Measurements from ENCODE around the gene METTL15.
"Not testable (repeated sequence)": the region's sequence is repeated elsewhere in the genome, so short reads cannot be mapped to it uniquely, and the experiment has no call there.

The METTL15 gene

GRCh38 chr11:28209906-28210305 is 101.7 kb downstream of the METTL15 start:
- DNase-seq (ENCODE audit: low spot score) = no peak

- not testable (repeated sequence) for DNase-seq (ENCODE audit: low spot score)
Observed at GRCh38 chr11:28222063-28222462, 113.9 kb downstream of the METTL15 start.

- no peak for DNase-seq (ENCODE audit: low spot score)
Observed at GRCh38 chr11:28223577-28223976, 115.4 kb downstream of the METTL15 start.

GRCh38 chr11:28223994-28224393 is 115.8 kb downstream of the METTL15 start:
- no peak for DNase-seq (ENCODE audit: low spot score)

GRCh38 chr11:28227460-28227859 is 119.3 kb downstream of the METTL15 start:
- no peak for DNase-seq (ENCODE audit: low spot score)

GRCh38 chr11:28228196-28228895 is 120.2 kb downstream of the METTL15 start:
- no peak for DNase-seq (ENCODE audit: low spot score)

GRCh38 chr11:28231475-28231874 is 123.3 kb downstream of the METTL15 start:
- DNase-seq (ENCODE audit: low spot score) = no peak

GRCh38 chr11:28232649-28233048 is 124.5 kb downstream of the METTL15 start:
- no peak for DNase-seq (ENCODE audit: low spot score)

- DNase-seq (ENCODE audit: low spot score) = no peak
Observed at GRCh38 chr11:28241760-28242159, 133.6 kb downstream of the METTL15 start.

- DNase-seq (ENCODE audit: low spot score) = no peak
Observed at GRCh38 chr11:28242596-28242995, 134.4 kb downstream of the METTL15 start.

- DNase-seq (ENCODE audit: low spot score) = no peak
Observed at GRCh38 chr11:28243061-28243460, 134.9 kb downstream of the METTL15 start.

GRCh38 chr11:28243581-28243980 is 135.4 kb downstream of the METTL15 start:
- no peak for DNase-seq (ENCODE audit: low spot score)

GRCh38 chr11:28245131-28245530 is 136.9 kb downstream of the METTL15 start:
- no peak for DNase-seq (ENCODE audit: low spot score)

GRCh38 chr11:28250192-28250591 is 142.0 kb downstream of the METTL15 start:
- no peak for DNase-seq (ENCODE audit: low spot score)

- DNase-seq (ENCODE audit: low spot score) = no peak
Observed at GRCh38 chr11:28251257-28251656, 143.1 kb downstream of the METTL15 start.

GRCh38 chr11:28257761-28258160 is 149.6 kb downstream of the METTL15 start:
- no peak for DNase-seq (ENCODE audit: low spot score)

- no peak for DNase-seq (ENCODE audit: low spot score)
Observed at GRCh38 chr11:28259177-28259843, 151.1 kb downstream of the METTL15 start.

- no peak for DNase-seq (ENCODE audit: low spot score)
Observed at GRCh38 chr11:28268925-28269324, 160.7 kb downstream of the METTL15 start.

GRCh38 chr11:28269586-28269985 is 161.4 kb downstream of the METTL15 start:
- DNase-seq (ENCODE audit: low spot score) = no peak

GRCh38 chr11:28272247-28272646 is 164.1 kb downstream of the METTL15 start:
- not testable (repeated sequence) for DNase-seq (ENCODE audit: low spot score)

GRCh38 chr11:28274216-28274615 is 166.0 kb downstream of the METTL15 start:
- DNase-seq (ENCODE audit: low spot score) = no peak

- no peak for DNase-seq (ENCODE audit: low spot score)
Observed at GRCh38 chr11:28284196-28284595, 176.0 kb downstream of the METTL15 start.

GRCh38 chr11:28289444-28289843 is 181.3 kb downstream of the METTL15 start:
- no peak for DNase-seq (ENCODE audit: low spot score)

- not testable (repeated sequence) for DNase-seq (ENCODE audit: low spot score)
Observed at GRCh38 chr11:28290995-28291394, 182.8 kb downstream of the METTL15 start.

All from activated CD4-positive, alpha-beta T cell treated with anti-CD3 and anti-CD28 coated beads, Interleukin-2, Interleukin-4, amounts not matched to agents 100 ng/mL and 50 ng/mL, durations not matched to agents 16 hours and 8 hours (primary cell).